Uterus (tissue), 2 donors: ENCODE data around the gene PCNX2.

ENCODE experiments used
- CTCF ChIP-seq, 4 experiments: fragments of 200-600 bp in 2 of 4; fragments of 450-650 bp in 2 of 4; sonication (generic) in 2 of 4; IDR thresholded peaks; one replicate each; pipeline ENCODE4 v1.5.1; 2016 to 2019; ENCODE audit warnings: antibody characterized with exemption in 4 of 4, mild to moderate bottlenecking in 2 of 4, moderate library complexity in 1 of 4
- POLR2A ChIP-seq, 2 donors: fragments of 450-650 bp; IDR thresholded peaks; one replicate each; pipeline ENCODE4 v1.6.1; 2016; ENCODE audit warnings: antibody characterized with exemption in 2 of 2, mild to moderate bottlenecking in 1 of 2, moderate library complexity in 1 of 2

GRCh38 chr1:233252441-233252840, 43.1 kb downstream of the PCNX2 start:
- TF ChIP-seq CTCF (IDR thresholded peaks at IDR 0.05): no peak
- TF ChIP-seq POLR2A (IDR thresholded peaks at IDR 0.05): no peak
